HG03095 (cell line): ENCODE measurements around the gene TMEM11.

Experiments
- ATAC-seq: cut with Tn5 transposase; IDR thresholded peaks from one replicate; pipeline ENCODE4 v1.9.1; 2021; ENCODE audit warnings: moderate library complexity; ENCODE audit not compliant: unreplicated experiment

Gene TMEM11

DNA sequence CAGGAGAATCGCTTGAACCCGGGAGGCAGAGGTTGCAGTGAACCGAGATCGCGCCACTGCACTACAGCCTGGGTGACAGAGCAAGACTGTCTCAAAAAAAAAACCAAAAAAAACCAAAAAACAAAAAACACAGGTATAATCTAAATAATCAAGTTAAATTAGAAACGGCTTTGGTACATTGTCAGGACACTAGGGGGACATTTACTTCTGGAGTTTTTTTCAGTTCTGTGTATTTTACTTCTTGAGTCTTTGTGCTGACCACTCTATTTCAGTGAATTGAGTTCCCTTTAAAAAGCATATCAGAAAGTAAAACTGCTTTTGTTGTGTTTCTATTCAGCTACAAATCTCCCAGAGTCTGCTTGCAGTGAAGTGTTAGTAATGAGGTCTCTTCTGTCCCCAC, 50.9 kb downstream of the TMEM11 start:
- no peak for ATAC-seq

DNA sequence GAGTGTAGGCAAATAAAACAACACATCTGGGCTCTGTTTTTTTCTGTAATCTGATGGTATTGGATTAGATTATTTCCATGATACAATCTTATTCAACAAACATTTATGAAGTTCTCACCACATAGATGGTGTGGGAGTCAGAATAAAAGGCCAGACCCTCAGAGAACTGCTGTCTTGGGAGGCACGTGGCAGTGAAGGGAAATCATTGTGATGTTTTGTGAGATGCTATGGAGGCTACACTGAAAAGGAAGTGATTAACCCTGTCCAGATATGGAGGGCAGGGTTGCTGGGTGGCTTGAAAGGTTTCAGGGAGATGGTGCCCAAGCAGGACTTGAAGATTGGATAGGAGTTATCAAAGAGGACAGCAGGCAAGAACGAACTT, 51.6 kb downstream of the TMEM11 start:
- no peak for ATAC-seq

DNA sequence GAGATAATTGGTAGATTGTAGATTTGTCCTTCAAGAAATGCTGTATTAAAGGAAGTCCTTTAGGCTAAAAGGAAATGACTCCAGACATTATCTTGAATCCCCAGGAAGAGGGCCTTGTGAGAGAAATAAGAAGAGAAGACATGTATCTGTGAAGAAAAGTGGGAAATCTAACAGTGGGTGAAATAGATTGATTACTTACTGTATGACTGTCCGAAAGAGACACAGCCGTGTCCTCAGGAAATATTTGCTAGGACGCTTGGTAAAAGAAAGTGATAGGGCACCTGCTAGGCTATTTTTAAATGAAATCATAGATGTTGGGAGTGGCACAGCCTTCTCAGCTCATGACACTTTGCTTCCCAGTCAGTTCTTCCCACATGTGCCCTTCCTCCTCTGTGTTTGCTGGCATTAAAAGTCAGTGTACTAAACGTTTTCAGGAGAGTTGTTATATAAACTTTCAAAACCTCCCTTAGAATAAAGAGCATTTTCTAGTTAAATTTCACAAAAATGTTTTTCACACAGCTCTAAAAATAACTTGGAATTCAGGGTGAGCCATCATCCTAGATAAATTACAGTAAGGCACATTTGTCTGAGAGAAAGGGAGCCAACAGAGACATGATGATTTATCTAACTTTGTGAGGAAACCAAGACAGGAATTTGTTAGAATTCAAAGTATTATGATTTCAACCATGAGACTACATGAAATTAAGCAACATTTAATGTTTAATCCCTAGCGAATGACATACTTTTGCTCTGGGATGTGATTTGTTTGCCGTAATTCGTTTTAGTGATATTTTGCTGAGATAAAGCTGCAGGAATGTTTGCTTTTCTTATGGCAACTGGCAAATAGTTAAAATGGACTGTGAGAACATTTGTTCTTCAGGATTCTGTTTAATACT, 52.2 kb downstream of the TMEM11 start:
- ATAC-seq, result no peak

DNA sequence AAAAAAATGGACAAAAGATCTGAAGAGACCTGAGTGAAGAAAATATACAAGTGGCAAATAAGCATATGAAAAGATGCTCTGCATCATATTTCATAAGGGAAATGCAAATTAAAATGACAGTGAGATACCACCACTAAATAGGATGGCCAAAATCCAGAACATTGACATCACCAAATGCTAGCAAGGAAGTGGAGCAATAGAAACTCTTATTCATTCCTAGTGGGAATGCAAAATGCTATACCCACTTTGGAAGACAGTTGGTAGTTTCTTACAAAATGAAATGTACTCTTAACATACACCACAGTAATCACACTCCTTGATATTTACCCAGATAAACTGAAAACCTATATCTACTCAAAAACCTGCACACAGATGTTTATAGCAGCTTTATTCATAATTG, 53.6 kb downstream of the TMEM11 start:
- no peak for ATAC-seq

DNA sequence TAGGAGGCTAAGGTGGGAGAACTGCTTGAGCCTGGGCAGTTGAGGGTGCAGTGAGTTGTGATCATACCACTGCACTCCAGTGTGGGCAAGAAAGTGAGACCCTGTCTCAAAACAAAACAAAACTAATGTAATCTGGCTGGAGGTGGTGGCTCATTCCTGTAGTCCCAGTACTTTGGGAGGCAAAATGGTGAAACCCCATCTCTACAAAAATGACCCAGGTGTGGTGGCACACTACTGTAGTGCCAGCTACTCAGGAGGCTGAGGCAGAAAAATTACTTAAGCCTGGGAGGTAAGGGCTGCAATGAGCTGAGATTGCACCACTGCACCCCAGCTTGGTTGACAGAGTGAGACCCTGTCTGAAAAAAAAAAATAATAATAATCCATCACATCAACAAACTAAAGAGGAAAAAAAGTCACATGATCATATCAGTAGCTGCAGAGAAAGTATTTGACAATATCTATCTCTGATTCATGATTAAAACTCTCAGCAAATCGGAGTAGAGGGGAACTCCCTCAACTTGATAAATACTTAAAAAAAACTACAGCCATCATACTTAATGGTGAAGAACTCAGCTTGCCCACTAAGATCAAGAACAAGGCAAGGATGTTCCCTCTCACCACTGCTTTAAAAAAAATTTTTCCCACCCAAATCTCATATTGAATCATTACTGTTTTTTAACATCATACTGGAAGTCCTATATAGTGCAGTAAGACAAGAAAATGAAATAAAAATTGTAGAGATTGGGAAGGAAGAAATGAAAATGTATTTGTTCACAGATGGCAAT, 56.2 kb downstream of the TMEM11 start:
- ATAC-seq, result no peak

DNA sequence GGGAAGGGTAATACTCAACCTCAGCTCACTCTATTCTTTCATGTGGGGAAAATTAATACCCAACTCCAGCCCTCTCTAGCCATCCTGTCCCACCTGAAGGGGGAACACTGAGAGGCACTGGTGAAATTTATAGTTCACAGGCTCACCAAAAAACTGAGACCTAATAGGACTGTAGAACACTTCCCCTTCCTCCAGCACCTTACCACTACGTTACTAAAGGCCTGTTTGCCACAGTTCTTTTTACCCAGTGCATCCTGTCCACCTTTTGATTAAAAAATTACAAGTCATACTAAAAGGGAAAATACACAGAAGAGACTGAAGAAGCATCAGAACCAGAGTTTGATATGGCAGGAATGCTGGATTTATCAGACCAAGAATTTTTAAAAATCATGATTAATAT, 61.2 kb downstream of the TMEM11 start:
- ATAC-seq, result no peak

DNA sequence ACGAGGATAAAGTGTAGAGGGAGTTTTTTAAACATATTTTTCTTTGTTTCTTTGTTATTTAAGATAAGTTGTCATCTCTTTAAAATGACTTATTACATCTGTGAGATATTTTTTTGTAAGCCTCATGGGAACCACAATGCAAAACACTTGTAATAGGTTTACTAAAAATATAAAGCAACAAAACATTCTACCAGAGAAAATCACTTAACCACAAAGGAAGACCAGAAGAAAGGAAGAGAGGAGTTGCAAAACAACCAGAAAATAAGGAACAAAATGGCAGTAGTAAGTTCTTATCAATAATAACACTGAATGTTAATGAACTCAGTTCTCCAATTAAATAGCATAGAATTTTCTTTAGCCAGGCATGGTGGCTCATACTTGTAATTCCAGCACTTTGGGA, 64.3 kb downstream of the TMEM11 start:
- no peak for ATAC-seq
